Measurements from ENCODE around the gene RAB15. TPM values are rescaled to one million over a fixed set of nuclear protein-coding genes. Genes with fewer than 3 reads are reported as not detected.

The RAB15 gene
- total and polyA plus RNA-seq, 9 of the 15 experiments (the other 6 are each of a cell fraction or from before 2014, with no cell fraction given): 0.09 to 0.30 (median 0.16) TPM; not detected in 2

DNA sequence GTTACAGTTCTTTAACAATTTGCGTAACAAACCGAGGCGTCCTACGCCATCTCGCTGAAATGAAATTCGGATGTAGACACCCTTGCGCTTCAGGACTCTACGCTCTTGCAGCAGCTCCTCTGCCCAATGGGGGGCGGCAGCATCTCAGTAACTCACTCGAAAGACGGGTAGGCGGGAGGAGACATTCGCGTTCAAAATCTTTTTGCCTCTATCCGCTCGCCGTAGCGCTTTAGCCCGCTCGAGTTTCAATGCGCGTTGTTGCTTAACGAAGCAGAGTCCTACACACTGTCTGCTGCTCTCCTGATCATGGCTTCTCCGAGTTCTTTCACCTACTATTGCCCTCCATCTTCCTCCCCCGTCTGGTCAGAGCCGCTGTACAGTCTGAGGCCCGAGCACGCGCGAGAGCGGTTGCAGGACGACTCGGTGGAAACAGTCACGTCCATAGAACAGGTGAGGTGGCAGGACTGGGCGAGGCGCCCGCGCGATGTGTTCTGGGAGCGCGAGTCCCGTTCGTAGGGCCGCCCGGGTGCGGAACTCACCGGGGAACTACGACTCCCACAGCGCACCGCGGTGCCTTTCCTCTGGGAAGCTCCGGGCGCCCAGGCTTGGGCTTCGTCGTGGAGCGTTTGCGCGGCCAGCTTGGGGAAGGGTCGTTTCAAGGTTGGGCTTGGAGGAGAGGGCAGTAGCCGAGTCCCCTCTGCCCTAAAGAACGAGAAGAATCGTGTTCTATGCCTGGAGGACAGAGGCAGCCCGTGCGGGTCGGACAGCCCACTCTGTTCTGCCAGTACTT, 14.7 kb upstream of the RAB15 start, which contains the start of gene FNTB (continued):
- TF ChIP-seq, protein P1, sequence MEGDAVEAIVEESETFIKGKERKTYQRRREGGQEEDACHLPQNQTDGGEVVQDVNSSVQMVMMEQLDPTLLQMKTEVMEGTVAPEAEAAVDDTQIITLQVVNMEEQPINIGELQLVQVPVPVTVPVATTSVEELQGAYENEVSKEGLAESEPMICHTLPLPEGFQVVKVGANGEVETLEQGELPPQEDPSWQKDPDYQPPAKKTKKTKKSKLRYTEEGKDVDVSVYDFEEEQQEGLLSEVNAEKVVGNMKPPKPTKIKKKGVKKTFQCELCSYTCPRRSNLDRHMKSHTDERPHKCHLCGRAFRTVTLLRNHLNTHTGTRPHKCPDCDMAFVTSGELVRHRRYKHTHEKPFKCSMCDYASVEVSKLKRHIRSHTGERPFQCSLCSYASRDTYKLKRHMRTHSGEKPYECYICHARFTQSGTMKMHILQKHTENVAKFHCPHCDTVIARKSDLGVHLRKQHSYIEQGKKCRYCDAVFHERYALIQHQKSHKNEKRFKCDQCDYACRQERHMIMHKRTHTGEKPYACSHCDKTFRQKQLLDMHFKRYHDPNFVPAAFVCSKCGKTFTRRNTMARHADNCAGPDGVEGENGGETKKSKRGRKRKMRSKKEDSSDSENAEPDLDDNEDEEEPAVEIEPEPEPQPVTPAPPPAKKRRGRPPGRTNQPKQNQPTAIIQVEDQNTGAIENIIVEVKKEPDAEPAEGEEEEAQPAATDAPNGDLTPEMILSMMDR (IDR thresholded peaks at IDR 0.05 in 2 of 3, conservative IDR thresholded peaks at IDR 0.05 in 1 of 3; ENCODE audit: insufficient read depth in 2 of 3, low read depth in 1 of 3, low read length in 3 of 3): peak; percentile 82 to 94 (median 93)
- TF ChIP-seq, protein P2, sequence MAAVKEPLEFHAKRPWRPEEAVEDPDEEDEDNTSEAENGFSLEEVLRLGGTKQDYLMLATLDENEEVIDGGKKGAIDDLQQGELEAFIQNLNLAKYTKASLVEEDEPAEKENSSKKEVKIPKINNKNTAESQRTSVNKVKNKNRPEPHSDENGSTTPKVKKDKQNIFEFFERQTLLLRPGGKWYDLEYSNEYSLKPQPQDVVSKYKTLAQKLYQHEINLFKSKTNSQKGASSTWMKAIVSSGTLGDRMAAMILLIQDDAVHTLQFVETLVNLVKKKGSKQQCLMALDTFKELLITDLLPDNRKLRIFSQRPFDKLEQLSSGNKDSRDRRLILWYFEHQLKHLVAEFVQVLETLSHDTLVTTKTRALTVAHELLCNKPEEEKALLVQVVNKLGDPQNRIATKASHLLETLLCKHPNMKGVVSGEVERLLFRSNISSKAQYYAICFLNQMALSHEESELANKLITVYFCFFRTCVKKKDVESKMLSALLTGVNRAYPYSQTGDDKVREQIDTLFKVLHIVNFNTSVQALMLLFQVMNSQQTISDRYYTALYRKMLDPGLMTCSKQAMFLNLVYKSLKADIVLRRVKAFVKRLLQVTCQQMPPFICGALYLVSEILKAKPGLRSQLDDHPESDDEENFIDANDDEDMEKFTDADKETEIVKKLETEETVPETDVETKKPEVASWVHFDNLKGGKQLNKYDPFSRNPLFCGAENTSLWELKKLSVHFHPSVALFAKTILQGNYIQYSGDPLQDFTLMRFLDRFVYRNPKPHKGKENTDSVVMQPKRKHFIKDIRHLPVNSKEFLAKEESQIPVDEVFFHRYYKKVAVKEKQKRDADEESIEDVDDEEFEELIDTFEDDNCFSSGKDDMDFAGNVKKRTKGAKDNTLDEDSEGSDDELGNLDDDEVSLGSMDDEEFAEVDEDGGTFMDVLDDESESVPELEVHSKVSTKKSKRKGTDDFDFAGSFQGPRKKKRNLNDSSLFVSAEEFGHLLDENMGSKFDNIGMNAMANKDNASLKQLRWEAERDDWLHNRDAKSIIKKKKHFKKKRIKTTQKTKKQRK (IDR thresholded peaks at IDR 0.05; ENCODE audit: borderline replicate concordance, low read depth, low read length): no peak
- TF ChIP-seq RAD21 (CRISPR knock-in tag; conservative IDR thresholded peaks at IDR 0.05 in 1 of 2, IDR thresholded peaks at IDR 0.05 in 1 of 2) (peak; percentile 84 to 94), TOE1 (IDR thresholded peaks at IDR 0.05; ENCODE audit: borderline replicate concordance) (peak; percentile 89), TOE1 (CRISPR knock-in tag; IDR thresholded peaks at IDR 0.05; ENCODE audit: borderline replicate concordance, low read depth) (0 out of 2 replicates have a peak, but pooled peaks have one; percentile 40), HSF4 (CRISPR knock-in tag; IDR thresholded peaks at IDR 0.05; ENCODE audit: borderline replicate concordance) (0 out of 2 replicates have a peak, but pooled peaks have one; percentile 38), ATF2 (CRISPR knock-in tag; IDR thresholded peaks at IDR 0.05) (no peak), GATA2 (CRISPR knock-in tag; IDR thresholded peaks at IDR 0.05) (no peak), ZNF77 (CRISPR knock-in tag; IDR thresholded peaks at IDR 0.05) (no peak), MED1 (CRISPR knock-in tag; IDR thresholded peaks at IDR 0.05; ENCODE audit: borderline replicate concordance) (no peak), ZNF384 (IDR thresholded peaks at IDR 0.05; ENCODE audit: low read depth, low read length) (no peak), THRAP3 (IDR thresholded peaks at IDR 0.05; ENCODE audit: borderline replicate concordance) (no peak), ZNF3 (CRISPR knock-in tag; IDR thresholded peaks at IDR 0.05) (no peak), C11orf30 (IDR thresholded peaks at IDR 0.05; ENCODE audit: low read depth) (peak; percentile 85)
- TF ChIP-seq, protein P3, sequence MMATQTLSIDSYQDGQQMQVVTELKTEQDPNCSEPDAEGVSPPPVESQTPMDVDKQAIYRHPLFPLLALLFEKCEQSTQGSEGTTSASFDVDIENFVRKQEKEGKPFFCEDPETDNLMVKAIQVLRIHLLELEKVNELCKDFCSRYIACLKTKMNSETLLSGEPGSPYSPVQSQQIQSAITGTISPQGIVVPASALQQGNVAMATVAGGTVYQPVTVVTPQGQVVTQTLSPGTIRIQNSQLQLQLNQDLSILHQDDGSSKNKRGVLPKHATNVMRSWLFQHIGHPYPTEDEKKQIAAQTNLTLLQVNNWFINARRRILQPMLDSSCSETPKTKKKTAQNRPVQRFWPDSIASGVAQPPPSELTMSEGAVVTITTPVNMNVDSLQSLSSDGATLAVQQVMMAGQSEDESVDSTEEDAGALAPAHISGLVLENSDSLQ (IDR thresholded peaks at IDR 0.05): no peak
- TF ChIP-seq, protein P4, sequence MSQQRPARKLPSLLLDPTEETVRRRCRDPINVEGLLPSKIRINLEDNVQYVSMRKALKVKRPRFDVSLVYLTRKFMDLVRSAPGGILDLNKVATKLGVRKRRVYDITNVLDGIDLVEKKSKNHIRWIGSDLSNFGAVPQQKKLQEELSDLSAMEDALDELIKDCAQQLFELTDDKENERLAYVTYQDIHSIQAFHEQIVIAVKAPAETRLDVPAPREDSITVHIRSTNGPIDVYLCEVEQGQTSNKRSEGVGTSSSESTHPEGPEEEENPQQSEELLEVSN (IDR thresholded peaks at IDR 0.05; ENCODE audit: borderline replicate concordance in 1 of 2, extremely low read depth in 1 of 2, insufficient read depth in 1 of 2, insufficient read length in 1 of 2, low read depth in 1 of 2, low read length in 1 of 2, poor library complexity in 1 of 2, severe bottlenecking in 1 of 2): peak; percentile 42 to 51
